Suprapubic skin (tissue), 4 donors: Measurements from ENCODE around the gene ULK4. TPM values are rescaled to one million over a fixed set of nuclear protein-coding genes. Genes with fewer than 3 reads are reported as not detected.

Source experiments
- DNase-seq, 2 donors: peaks; one replicate each; pipeline ENCODE4 v3.0.0-alpha.2; 2019; ENCODE audit warnings: low spot score in 2 of 2
- H3K27ac ChIP-seq: fragments of 200-600 bp; sonication (generic); one replicate; pipeline ENCODE4 v1.5.1; 2019
- H3K27me3 ChIP-seq: fragments of 200-600 bp; sonication (generic); one replicate; pipeline ENCODE4 v1.5.1; 2019
- H3K36me3 ChIP-seq: fragments of 200-600 bp; sonication (generic); one replicate; pipeline ENCODE4 v1.5.1; 2019
- H3K4me1 ChIP-seq: fragments of 200-600 bp; sonication (generic); one replicate; pipeline ENCODE4 v1.5.1; 2019
- H3K4me3 ChIP-seq: fragments of 200-600 bp; sonication (generic); one replicate; pipeline ENCODE4 v1.5.1; 2019; ENCODE audit warnings: mild to moderate bottlenecking
- H3K9me3 ChIP-seq: fragments of 200-600 bp; sonication (generic); one replicate; pipeline ENCODE4 v1.5.1; 2019
- CTCF ChIP-seq, 2 donors: fragments of 200-600 bp in 1 of 2; fragments of 450-650 bp in 1 of 2; sonication (generic) in 1 of 2; IDR thresholded peaks; one replicate each; pipeline ENCODE4 v1.5.1; 2016 to 2019; ENCODE audit warnings: antibody characterized with exemption in 2 of 2, mild to moderate bottlenecking in 1 of 2, moderate library complexity in 1 of 2
- EP300 ChIP-seq: sonication (generic); formaldehyde crosslinking; IDR thresholded peaks from one replicate; pipeline ENCODE4 v1.6.1; 2017; ENCODE audit warnings: antibody characterized with exemption
- POLR2A ChIP-seq, 2 donors: fragments of 450-650 bp; IDR thresholded peaks; one replicate each; pipeline ENCODE4 v1.6.1; 2017; ENCODE audit warnings: antibody characterized with exemption in 2 of 2, mild to moderate bottlenecking in 2 of 2, moderate library complexity in 2 of 2
- POLR2AphosphoS5 ChIP-seq, 3 donors: sonication (generic); formaldehyde crosslinking; IDR thresholded peaks; one replicate each; pipeline ENCODE4 v1.6.1; 2017; ENCODE audit warnings: antibody characterized with exemption in 3 of 3
- WGBS: methylation state at CpG from one replicate; pipeline ENCODE4 v1.1.5; 2018; 5-methylcytosine and 5-hydroxymethylcytosine counted together
- total RNA-seq, 4 donors: library from RNA; depleted of rRNA; stranded (reverse); fragments of >200 nt; gene quantifications; one replicate each; pipeline ENCODE4 v1.1.0, GENCODE V29; 2016

ULK4 gene
- total RNA-seq, 4 donors from 2014 or later, result 11.7 to 21.7 (median 16.6) TPM

GRCh38 chr3:41308119-41308518 is 653.8 kb downstream of the ULK4 start:
- no peak overlapping the region for H3K4me3 ChIP-seq
- WGBS, result 97% methylated on average over 2 of the region's 2 CpGs
- no peaks in the 10 kb centered on the region for H3K36me3 ChIP-seq
- no peak for DNase-seq
- no peak overlapping the region for H3K27ac ChIP-seq
- H3K9me3 ChIP-seq, result no peaks in the 10 kb centered on the region
- TF ChIP-seq EP300 (no peak), CTCF (IDR thresholded peaks at IDR 0.05) (no peak), POLR2AphosphoS5 (IDR thresholded peaks at IDR 0.05) (no peak), POLR2A (IDR thresholded peaks at IDR 0.05) (no peak)
- peaks cover 4% of the 10 kb centered on the region for H3K4me1 ChIP-seq
- no peaks in the 10 kb centered on the region for H3K27me3 ChIP-seq

- TF ChIP-seq POLR2AphosphoS5 (IDR thresholded peaks at IDR 0.05), result no peak
- no peak for TF ChIP-seq CTCF (IDR thresholded peaks at IDR 0.05)
- TF ChIP-seq EP300, result no peak
- TF ChIP-seq POLR2A (IDR thresholded peaks at IDR 0.05), result no peak
- Histone ChIP-seq H3K27ac (no peak overlapping the region), H3K36me3 (no peaks in the 10 kb centered on the region), H3K9me3 (no peaks in the 10 kb centered on the region), H3K4me1 (peaks cover 4% of the 10 kb centered on the region), H3K27me3 (no peaks in the 10 kb centered on the region), H3K4me3 (no peak overlapping the region)
- DNase-seq, result no peak
- WGBS, result 44% methylated on average over 2 of the region's 2 CpGs
Measured at GRCh38 chr3:41307065-41307464, 654.8 kb downstream of the ULK4 start.

- TF ChIP-seq EP300 (no peak), CTCF (IDR thresholded peaks at IDR 0.05) (no peak)
- Histone ChIP-seq H3K27me3 (no peaks in the 10 kb centered on the region), H3K36me3 (no peaks in the 10 kb centered on the region), H3K4me1 (peaks cover 4% of the 10 kb centered on the region), H3K4me3 (no peak overlapping the region), H3K27ac (no peak overlapping the region), H3K9me3 (no peaks in the 10 kb centered on the region)
- DNase-seq, result no peak
- 18% methylated on average over 2 of the region's 2 CpGs for WGBS
Measured at GRCh38 chr3:41304593-41304992, 657.3 kb downstream of the ULK4 start.

- Histone ChIP-seq H3K9me3 (no peaks in the 10 kb centered on the region), H3K27ac (no peak overlapping the region), H3K4me3 (no peak overlapping the region), H3K27me3 (no peaks in the 10 kb centered on the region), H3K36me3 (no peaks in the 10 kb centered on the region), H3K4me1 (peaks cover 4% of the 10 kb centered on the region)
- WGBS, result 76% methylated on average over 4 of the region's 4 CpGs
- no peak for TF ChIP-seq CTCF (IDR thresholded peaks at IDR 0.05)
- TF ChIP-seq POLR2AphosphoS5 (IDR thresholded peaks at IDR 0.05), result no peak
- no peak for TF ChIP-seq POLR2A (IDR thresholded peaks at IDR 0.05)
- TF ChIP-seq EP300, result no peak
- DNase-seq, result no peak
Measured at GRCh38 chr3:41302295-41302694, 659.6 kb downstream of the ULK4 start.

- Histone ChIP-seq H3K27ac (no peak overlapping the region), H3K27me3 (no peaks in the 10 kb centered on the region), H3K9me3 (no peaks in the 10 kb centered on the region), H3K36me3 (no peaks in the 10 kb centered on the region), H3K4me3 (no peak overlapping the region), H3K4me1 (peaks cover 4% of the 10 kb centered on the region)
- 98% methylated on average over 3 of the region's 3 CpGs for WGBS
- TF ChIP-seq POLR2AphosphoS5 (IDR thresholded peaks at IDR 0.05) (no peak), POLR2A (IDR thresholded peaks at IDR 0.05) (no peak), CTCF (IDR thresholded peaks at IDR 0.05) (no peak), EP300 (no peak)
- DNase-seq, result no peak
Measured at GRCh38 chr3:41301548-41301947, 660.4 kb downstream of the ULK4 start.
